NCI-H1694 treated with DMSO at 0.1 percent for 48 hours (cell line): Measurements from ENCODE around the gene TK2.

Source experiments
- DNase-seq: peaks from one replicate; lab custom pipeline; 2025; lab: John Stamatoyannopoulos, UW

TK2 gene

DNA sequence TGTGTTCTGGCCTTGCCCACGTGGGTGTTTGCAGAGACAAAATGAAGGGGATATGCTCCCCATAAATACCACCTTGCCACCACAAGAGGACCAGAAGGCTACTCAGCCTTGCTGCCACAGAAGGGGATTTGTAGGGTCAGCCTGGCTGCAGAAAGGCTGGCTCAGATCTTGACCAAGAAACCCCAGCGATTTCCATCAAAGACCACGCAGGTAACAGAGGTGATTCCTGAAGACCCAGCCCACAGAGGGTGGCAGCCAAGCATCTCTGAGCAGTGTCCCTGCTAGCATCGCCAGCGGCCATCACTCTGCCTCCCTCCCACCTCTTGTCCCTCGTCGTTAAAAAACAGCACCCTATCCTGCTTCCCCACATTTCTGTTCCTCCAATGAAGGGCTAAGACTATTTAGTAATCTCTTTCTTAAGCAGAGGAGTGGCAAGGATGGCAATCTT, 68.0 kb downstream of the TK2 start:
- DNase-seq = no peak

DNA sequence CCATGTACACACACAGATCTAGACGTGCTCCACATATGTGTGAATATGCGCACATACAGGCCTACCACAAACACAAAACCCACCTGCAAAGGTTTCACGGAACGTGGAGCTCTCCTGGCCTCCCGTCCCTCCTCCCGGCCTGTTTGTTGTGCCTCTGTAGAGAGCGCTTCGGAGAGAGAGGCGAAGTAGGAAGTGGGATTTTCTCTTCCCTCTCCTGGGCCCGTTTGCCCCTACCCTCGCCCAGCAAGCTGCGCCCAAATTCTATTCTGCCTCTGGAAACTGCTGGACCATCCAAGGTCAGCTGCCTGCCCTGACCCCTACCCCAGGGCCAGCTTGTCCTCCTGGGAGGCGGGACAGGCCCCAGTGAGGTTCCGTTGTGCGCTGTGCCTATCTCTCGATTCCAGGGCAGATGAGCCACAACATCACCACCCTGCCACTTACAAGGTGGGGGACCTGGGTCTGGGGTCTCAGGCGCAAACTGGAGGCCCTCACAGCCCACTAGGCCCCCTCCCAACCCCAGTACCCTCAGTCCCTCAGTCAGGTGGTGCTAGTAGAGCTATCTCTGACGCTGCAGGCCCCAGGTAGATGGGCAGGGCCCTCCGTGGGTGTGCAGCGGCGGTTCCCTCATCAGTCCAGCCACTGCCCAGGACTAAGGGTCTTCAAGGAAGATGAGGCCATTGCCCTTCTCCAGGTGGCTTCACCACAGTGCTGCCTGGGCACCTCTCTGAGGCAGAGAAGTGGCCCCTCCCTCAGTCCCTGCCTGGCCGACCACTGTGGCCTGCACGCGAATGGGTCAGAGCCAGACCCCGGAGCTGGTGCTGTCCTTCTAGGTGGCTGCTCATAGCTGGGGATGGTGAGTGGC, 68.6 kb downstream of the TK2 start:
- no peak for DNase-seq

DNA sequence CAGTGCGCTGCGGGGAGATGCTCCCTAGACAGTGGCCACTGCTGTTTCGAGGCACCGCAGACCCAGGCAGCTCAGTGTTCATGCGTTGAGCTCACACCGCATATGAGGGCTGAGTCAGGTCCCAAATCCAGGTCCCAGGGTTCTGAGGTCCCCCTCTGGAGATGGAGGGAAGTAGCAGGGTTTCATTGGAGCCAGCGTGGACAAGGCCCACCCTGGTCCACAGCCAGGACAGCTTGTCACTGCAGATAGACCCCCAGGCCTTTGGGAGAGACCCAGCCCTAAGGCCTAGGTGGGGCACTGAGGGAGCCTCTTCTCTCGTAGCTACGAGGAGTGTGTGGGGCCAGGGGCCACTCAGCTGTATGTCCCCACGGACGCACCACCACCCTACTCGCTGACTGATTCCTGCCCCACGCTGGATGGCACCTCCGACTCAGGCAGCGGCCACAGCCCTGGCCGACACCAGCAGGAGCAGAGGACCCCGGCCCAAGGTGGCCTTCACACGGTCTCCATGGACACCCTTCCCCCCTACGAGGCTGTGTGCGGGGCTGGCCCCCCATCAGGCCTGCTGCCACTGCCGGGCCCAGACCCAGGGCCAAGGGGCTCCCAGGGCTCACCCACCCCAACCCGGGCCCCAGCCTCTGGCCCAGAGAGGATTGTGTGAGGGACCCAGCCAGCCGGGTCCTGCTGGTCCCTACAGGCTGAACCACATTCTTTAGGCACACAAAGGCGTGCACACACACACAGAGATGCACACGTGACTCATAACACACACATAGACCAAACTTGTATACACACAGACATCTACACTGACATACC, 69.4 kb downstream of the TK2 start:
- no peak for DNase-seq

DNA sequence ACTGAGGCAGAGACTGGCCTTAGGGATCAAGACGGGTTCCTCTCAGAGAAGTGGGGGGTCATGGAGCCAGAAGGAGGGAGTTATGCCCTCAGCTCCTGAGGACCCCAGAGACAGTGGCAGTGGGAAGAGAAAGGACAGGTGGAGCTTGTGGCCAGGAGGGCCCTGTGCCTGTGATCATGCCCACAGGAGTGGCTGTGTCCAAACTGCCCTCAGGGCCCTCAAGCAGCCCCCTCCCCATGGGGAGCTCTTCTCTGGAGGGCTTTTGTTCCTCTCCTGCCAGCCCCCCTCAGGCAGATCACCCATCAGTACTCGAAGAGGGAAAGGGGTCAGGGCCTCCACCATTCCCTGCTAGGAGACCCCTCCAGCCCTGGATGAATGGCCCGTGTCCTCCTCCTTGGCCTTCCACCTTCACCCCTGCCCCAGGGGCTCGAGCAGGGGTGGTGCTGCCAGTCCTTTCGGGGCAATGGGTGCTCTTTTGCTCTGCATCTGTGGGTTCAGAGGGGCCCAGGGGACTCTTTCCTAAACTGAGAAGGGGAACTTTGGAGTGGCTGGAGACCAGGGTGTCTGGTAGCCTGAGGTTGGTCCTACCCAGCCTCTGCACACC, 70.2 kb downstream of the TK2 start:
- no peak for DNase-seq

DNA sequence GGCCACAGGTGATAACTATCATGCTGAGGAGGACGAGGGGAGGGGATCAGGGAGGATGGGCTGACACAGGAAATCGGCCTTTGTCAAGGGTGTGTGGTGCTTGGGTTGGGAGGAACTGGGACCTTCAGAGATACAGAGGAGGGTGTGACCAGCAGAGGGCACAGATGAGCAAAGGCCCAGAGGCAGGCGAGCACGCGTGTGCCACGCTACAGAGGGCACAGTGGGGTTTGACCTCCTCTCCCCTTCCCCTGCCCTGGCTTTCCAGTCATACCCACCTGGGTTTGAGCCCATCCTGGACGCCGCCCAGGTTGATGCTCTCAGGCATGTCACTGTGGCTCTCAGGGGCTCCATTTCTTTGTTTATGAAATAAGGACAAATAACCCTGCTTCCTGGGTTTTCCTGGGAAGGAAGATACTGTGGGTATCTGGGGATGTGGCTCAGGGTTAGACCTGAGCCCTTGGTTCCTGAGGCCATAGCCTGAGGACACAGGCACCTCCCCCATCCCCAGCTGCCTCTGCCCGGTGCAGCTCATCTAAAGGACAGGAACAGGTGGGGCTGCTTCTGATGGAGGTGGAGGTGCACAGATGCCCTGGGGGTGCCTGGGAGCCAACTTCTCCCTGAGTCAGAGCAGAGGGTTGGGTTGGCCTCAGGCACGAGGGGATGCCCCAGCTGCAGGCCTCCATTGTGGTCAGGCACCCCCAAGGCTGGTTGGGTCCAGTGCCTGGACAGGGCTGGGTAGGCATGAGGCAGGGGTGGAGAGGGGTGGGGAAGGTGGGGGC, 71.0 kb downstream of the TK2 start:
- DNase-seq = peak; percentile 24

DNA sequence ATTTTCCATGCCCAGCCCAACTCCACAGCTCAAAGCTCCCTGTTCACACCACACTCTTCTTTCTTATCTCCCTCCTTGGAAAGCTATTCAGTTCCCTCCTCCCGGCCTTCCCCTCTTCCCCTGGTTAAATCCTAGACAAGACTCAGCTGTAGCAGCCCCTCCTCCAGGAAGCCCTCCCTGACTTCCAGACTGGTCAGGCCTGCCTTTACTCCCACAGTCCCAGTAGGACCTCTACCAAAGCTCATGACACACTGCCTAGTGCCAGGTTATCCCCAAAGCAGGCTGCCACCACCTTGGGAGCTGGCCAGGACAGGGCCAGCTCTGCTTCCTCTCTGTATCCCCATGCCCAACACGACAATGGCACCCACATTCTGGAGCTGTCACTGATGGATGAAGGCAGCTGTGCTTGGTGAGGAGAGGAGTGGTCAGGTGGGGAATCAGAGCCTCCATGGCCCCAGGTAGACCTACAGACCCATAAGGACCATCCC, 72.8 kb downstream of the TK2 start:
- no peak for DNase-seq

DNA sequence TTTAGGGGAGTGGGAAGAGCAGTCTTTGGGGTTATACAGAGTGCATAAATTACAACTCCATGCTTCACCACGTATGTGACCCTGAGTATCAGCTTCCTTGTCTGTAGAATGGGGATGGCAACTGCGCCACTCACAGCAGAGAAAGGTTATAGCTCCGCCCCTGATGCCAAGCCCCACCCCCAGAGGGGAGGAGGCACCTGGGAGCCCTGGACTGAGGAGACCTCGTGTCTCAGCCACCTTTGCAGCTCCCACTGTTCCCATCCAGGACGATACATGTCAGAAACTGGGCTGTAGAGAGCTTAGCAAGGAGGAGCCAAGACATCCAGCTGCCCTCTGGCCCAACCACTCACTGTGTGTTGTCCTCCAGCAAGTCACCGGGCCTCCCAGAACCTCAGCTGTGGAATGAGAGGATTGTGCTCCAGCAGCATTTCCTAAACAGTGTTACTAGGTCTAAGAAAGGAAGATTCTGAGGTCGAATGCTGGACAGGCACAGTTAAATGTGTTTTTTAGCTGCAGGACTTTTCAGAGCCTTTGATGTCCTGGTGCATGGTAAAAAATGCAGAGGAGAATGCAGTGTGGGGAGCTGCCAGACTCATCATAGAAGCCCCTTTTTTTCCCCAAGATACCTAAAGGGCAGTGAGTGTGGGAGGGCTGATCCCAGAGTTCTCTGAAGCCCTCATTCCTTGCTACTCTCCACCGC, 73.4 kb downstream of the TK2 start:
- DNase-seq = no peak

DNA sequence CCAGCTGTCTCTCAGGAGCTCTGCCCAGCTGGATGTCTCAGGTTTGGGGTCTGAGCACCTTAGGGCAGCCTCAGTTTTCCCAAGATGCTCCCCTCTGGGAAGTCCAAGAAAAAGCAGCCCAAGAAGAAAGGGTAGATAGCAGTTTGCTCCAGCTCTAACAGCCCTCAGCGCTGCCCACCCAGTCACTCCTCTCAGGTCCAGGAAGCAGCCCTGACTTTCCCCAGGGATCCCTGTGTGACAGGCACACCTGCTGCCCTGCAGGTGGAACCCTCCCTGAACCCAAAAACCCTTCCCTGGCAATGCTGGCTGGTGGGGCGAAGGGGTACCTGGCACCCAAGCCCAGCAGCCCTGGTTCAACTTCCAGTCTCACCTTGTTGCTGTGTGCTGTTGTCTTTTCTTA, 74.7 kb downstream of the TK2 start:
- DNase-seq = no peak

DNA sequence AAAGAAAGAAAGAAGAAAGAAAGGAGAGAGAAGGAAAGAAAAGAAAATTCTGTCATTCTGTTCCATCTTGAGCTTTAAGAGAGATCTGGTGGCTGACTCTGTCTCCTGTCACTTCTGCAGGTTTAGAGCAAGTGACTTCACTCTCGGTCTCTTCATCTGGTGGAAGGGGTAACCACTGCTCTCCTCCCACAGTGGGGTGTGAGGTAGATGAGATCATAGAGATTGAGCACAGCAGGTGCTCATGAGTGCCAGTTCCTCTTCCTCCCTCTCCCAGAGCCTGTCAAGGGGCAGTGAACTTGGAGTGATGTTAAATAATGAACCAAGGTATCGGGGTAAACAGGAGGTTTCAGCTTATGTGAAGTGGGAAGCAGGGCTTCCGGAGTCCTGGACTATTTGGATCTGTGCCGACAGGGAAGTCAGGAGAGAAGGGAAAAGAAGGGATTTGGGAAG, 75.1 kb downstream of the TK2 start:
- no peak for DNase-seq

DNA sequence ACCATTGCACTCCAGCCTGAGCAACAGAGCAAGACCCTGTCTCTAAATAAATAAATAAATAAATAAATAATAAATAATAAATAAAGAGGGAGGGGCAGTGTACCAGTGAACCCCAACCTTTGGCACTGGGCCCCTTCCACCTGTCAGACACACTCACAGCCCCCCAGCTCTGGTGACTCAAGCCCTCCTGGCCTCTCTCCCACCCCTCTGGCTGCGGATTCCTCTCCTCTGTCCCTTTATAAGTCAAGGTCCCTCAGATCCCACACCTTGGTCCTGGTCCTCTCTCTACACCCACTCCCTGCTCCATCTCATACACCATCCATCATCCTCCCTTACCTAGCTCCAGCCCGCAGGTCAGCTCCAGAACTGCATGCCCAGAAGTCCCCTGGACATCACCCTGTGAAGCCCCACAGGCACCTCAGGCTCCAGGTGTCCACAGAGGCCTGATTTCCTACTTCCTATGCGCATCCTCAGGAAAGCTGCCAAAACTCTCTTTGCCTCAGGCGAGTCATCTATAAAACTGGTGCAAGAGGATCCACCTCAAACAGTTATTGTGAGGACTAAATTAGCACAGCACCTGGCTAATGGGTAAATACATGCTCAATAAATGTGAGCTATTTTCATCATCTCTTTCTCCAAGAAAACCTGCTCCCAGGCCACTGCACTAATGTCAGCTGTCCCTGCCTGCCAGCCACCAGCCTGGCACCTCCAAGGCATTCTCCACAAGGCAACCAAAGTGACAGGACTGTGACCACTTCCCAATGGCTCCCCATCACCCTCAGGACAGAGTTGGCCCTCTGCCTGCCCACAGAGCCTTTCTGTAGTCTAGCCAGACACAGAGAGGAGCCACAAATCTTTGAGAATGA, 76.0 kb downstream of the TK2 start:
- no peak for DNase-seq

DNA sequence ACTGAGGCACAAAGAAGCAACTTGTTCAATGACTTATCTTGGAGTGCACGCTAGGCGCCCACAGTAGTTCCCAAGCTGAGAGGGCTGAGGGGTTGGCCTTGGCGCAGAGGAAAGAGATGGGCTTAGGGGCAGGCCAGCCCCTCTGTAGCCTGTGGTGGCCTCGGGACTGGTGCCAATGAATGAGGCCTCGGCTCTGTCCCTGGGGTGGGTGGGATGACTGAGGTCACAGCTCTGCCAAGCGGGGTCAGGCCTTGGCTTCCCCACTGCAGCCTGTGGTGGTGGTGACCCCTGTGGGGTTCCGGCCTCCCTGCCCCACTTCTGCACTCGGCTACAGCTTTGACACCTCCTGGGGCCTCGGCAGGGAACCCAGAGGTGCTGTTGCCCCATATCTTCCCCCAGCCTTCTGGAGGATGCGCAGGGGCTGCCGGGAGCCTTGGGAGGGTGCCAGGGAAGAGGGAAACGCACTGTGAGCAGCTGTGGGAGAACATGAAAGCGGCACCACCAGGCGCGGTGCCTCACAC, 76.8 kb downstream of the TK2 start:
- no peak for DNase-seq

DNA sequence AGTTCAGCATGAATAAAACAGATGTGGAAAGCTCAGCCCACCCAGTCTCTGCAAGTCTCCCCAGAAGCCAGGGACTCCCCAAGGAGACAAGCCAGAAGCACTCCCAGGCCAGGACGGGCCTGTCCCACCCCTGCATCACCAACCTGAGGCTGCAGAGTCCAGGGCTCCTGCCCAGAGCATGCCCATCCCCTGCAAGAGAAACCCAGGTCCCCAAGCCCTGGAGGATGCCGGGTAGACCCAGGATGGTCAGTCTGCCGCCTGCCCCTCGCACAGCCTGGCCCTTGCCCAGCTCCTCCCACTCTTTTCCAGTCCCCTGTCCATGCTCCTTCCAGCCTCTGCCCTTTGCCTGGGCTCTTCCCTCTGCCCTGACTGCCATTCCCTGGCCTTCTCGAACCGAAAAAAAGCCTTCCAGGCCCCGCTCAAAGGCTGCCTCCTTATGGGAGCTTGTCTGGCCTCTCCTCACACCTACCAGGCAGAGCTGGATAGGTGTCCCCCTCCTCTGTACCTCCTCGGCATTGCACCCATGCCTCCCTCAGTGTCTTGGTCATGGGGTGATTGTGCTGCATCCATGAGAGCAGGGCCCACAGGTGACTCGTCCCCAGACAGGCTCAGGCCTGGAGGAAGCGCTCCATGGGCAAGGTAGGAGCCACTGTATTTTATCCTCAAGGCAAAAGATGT, 78.1 kb downstream of the TK2 start:
- no peak for DNase-seq

DNA sequence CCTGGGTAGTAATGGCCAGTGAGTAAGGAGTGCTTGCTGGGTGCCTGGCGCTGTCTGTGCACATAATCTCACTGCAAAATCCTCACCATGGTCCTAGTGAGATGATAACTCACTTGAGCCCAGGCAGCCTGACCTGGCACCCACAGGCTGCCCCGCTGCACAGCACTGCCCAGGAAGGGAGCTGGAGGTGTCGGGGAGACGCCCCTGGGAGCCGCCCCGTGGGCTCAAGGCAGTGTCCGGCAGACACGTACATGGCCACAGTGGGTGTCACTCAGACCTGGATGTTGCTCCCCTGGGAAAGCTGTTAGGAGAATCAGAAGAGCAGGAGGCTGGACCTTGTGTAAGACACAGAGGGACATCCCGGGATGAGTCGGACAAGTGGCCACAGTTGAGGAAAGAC, 78.7 kb downstream of the TK2 start:
- DNase-seq = no peak

DNA sequence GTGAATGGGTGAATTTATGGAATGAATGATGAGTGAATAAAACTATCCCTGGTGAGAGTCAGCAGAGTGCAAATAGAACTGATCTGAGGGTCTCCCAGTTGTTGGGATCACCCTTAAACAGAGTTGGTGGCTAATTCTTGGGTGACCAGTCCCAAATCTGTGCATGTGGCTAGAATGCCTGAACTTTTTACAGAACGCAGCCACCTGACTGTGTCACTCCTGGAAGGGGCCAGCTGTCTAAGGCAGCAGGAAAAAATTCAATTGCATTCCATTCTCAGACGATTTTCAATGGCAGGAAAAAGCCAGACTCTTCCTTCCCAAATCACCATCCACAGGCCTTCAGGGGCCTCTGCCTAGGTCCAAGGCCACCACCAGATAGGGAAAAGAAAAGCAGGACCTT, 79.4 kb downstream of the TK2 start:
- DNase-seq = no peak

DNA sequence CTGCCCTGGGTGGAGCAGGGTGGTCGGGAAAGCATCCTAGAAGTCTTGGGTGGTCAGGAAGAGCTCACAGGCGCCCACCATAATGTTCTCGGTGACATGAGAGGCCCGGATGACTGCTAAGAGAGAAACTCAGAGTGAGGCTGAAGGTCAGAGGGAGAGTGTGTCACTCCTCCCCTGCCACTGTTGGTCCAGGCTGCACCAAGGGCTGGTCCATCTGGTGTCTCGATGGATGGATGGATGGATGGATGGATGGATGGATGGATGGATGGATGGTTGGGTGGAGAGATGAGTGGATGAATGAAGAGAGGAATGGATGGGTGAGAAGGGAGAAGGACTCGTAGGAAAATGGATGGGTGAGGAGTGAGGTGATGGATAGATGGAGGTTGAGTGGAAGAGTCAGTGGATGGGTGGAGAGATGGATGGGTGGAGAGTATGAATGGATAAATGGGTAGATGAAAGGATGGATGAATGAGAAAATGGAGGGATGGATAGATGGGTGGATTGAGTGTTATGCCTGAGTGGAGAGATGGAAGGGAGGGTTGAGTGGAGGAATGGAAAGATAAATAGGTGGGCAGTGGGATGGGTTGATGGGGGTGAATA, 79.9 kb downstream of the TK2 start:
- no peak for DNase-seq

DNA sequence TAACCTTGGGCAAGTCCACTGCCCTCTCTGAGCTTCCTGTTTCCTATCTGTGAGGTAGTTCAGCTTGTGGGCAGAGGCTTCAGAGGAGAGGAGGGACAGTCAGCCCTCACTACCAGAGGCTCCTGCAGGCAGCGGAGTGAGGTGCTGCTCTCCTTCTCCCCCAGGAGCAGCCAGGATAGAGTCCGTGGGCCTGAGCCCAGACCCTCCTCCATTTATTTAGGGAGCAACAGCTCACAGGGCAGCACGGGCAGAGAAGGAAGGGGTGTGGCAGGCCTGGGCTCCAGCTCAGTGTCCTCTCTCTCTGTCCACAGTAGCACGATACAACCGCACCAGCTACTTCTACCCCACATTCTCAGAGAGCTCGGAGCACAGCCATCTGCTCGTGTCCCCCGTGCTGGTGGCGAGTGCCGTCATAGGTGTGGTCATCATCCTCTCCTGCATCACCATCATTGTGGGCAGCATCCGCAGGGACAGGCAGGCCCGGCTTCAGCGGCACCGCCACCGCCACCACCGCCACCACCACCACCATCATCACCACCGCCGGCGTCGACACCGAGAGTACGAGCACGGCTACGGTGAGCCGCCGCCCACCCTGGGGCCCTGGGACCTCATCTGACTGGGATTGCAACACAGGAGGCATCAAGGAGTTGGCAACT, 80.5 kb downstream of the TK2 start:
- DNase-seq = no peak

DNA sequence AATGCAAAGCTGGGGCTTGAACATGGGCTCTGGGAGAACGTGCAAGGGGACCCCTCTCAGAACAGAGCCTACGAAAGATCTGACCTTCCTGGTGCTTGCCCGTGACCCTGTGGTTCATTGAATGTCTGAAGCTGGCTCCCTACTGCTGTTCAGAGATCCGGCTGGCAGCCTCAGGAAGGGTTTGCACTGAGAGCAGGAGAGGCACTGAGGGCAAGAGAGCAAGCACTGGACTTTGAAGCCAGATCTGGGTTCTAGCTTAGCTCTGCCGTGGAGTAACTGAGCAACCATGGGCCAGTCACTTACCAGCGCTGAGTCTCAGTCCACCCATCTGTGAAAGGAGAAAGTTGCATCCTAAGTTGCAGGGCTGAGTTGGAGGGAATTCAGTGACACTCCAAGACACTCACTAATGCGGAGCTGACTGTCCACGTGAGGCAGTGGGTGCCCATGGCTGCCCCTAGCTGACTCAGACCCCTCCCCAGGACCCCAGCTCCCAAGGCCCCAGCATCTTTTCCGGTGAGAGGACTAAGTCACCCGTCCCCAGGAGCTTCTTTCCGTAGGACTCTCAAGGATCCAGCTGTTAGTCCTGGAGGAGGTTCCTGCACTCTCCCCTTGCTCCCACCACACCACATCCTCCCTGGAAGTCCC, 81.5 kb downstream of the TK2 start:
- no peak for DNase-seq

DNA sequence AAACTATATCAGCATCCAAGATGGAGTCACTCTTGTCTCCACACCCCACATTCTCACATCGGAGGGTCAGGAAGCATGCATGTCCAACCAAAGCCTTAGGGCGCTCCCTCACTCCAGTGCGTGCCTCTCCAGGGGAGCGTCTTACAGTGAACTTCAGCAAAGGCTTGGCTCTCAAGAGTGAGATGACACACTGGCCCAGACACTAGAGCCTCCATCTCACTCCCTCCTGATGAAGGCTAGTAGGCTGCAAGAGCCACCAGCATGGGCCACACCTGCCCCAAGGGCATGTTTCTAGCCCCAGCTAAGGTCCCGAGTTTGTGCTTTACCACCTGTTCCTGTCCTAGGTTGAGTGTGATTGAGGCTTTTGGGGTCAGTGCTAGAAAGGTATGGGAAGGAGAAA, 82.3 kb downstream of the TK2 start:
- DNase-seq = no peak
